ENCODE results near the gene ARF1.

Gene ARF1

DNA sequence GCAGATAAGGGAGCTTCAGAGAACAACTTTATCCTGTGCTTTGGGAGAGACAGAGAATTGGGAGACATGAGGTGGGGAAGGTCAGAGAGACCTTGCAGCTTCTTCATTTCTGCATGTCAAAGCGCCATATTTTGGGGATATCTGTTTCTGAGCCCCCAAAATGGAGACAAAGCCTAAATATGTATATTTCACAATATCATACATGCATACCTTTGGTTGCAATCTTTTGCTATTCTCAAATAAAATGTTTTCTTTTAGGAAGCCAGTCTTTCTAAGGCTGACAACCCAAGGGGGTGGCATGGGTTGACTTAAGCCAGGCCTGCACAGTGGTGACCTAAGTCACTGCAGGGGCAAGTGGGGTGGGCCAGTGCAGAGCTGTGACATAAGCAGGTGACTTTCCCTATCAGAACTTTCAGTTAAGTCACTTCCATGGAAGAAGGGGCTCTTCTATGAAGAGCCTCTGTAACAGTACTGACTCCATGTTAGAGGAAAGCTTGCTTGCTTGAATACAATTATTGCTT, 40.5 kb downstream of the ARF1 start:
- DNase-seq (ENCODE audit: low read depth in 2 of 2): no peak

- no peak for DNase-seq (ENCODE audit: low read depth in 2 of 2)
Observed at GRCh38 chr1:228123505-228123904, 41.0 kb downstream of the ARF1 start.

GRCh38 chr1:228125185-228125584, 42.7 kb downstream of the ARF1 start:
- DNase-seq (ENCODE audit: low read depth in 2 of 2): no peak

DNA sequence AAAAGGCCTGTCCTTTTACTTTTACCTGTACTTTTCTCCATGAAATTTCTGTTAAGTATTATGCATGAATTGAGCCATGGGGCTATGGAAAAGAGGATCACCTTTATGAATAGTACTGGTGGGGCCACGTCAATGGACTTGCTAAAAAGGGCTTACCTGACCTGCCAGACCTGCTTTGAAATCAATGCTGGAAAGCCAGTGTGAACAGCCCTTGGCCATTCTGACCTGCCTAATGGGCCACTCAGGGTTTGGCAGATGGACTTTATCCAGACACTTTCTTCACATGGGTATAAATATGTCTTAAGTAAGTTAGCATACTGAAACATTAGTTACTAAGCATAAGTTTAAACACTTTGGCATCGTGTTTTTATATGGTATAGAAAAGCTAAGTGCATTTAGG, 49.3 kb downstream of the ARF1 start:
- DNase-seq (ENCODE audit: low read depth in 2 of 2): no peak

DNA sequence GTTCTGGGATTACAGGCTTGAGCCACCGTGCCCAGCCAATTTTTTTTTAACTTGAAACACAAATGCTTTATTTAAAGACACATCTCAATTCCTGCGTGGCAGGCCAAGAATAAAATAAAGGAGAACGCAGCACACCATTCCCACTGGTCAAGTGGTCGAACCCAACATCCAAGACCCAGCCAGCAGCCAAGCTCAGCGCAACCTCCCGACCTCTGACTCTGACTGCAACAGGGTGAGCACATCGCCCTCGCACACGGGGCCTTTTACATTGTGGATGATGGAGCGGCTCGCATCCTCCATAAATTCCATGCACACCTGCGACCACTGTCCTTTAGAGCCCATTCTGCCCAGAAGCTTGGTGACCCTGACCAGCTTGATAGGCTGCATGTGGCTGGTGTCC, 52.1 kb downstream of the ARF1 start:
- no peak for DNase-seq (ENCODE audit: low read depth in 2 of 2)

DNA sequence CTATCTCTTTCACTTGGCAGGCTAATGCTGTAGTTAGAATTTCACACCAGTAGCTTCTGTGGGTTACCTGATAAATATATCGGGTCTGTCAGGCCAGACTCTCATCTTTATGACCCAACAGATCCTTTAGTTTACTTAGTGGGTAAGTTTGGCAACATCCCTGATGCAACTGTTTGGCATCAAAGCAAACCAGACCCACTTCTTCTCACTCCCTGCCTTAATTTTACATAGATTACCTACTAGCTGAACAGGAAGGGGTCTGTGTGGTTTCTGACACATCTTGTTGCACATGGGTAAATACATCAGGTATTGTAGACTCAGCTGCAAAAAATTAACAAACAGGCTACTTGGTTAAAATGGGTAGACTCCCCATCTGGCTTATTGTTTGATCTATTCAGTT, 54.4 kb downstream of the ARF1 start:
- no peak for DNase-seq (ENCODE audit: low read depth in 2 of 2)

GRCh38 chr1:228139406-228139930, 57.0 kb downstream of the ARF1 start:
- no peak for DNase-seq (ENCODE audit: low read depth in 2 of 2)

GRCh38 chr1:228139931-228140723, 57.6 kb downstream of the ARF1 start, which contains the start of gene GUK1:
Gene GUK1 (plus strand): TSS chr1:228140279. CDS start chr1:228140303, 24 bp downstream.
- DNase-seq (ENCODE audit: low read depth in 2 of 2): peak; percentile 100

- DNase-seq (ENCODE audit: low read depth in 2 of 2): no peak
Observed at GRCh38 chr1:228140724-228141225, 58.3 kb downstream of the ARF1 start.

DNA sequence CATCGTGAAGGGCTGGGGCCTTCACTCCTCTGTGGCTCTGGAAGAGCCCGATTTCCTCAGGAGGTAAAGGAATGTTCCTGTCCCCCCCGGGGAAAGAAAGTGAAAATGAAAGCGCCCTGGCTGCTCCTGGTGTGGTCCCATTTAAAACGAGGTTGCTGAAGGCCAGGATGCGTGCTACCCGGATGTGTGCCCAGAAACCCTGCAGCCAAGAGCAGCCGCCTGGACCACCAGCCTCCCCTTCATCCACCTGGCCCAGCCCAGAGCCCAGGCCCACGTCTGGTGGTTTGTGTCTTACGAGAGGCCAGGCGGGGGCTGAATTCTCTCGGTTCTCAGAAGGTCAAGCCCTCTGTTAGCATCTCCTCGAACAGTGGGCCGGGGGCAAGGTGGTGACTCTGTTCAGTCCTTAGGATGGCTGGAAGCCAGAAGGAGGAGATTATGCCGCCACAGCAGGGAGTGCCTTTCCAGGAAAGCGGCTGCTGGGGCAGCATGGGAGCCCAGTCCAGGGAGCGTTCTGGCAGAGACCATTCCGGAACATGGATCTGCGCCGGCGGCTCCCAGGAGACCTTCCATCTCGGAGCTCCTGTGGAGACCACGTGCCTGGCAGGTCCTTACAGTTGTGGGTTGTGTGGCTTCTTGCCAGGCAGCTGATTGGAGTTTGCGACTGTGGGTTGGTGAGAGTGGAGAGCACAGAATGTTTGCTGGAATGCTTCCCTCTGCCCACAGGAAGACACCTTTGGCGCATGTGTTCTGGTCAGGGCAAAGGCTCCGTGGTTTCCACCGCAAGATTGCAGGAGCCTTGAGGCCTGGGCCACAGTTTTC, 58.9 kb downstream of the ARF1 start:
- DNase-seq (ENCODE audit: low read depth in 2 of 2): no peak

DNA sequence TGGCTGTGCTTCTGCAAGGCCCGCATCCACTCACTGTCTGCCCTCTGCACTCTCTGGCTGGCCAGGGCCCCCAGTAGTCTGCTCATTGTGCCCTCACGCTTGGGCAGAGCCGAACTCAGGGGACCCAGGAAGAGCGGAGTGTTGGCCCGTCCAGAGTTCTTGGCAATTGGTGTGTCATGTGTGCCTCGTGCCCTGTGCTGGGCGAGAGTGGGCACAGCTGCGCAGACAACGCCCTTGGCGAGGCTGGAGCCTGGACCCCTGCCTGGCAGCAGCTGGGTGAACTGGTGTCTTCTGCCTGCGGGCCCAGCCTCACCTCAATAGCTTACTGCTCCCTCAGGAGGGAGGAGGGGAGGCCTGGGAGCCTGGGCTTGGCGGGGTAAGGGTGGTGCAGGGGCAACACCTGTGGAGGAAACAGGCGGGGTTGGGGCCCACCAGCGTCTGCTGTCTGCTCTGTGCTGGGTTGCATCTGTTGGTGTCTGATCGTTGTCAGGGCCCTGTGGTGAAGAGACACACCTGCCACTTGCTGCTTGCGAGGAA, 59.7 kb downstream of the ARF1 start:
- no peak for DNase-seq (ENCODE audit: low read depth in 2 of 2)

DNA sequence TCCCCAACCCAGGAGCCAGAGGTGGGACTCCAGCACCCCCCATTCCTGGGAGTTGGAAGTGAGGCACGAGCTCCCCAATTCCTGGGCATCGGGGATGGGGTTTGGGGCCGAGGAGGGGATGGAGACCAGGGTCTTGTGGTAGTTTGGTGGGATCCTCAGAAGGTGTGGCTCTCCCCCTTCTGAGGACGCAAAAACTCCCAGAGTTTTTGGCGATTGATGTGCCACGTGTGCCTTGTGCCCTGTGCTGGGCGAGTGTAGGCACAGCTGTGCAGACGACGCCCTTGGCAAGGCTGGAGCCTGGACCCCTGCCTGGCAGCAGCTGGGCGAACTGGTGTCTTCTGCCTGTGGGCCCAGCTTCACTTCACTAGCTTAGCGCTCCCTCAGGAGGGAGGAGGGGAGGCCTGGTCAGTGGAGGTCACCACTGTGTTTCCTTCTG, 60.2 kb downstream of the ARF1 start:
- no peak for DNase-seq (ENCODE audit: low read depth in 2 of 2)

- no peak for DNase-seq (ENCODE audit: low read depth in 2 of 2)
Observed at GRCh38 chr1:228143480-228144192, 61.1 kb downstream of the ARF1 start.

GRCh38 chr1:228144193-228144992, 61.9 kb downstream of the ARF1 start:
- no peak for DNase-seq (ENCODE audit: low read depth in 2 of 2)

GRCh38 chr1:228144993-228145343, 62.5 kb downstream of the ARF1 start:
- no peak for DNase-seq (ENCODE audit: low read depth in 2 of 2)

DNA sequence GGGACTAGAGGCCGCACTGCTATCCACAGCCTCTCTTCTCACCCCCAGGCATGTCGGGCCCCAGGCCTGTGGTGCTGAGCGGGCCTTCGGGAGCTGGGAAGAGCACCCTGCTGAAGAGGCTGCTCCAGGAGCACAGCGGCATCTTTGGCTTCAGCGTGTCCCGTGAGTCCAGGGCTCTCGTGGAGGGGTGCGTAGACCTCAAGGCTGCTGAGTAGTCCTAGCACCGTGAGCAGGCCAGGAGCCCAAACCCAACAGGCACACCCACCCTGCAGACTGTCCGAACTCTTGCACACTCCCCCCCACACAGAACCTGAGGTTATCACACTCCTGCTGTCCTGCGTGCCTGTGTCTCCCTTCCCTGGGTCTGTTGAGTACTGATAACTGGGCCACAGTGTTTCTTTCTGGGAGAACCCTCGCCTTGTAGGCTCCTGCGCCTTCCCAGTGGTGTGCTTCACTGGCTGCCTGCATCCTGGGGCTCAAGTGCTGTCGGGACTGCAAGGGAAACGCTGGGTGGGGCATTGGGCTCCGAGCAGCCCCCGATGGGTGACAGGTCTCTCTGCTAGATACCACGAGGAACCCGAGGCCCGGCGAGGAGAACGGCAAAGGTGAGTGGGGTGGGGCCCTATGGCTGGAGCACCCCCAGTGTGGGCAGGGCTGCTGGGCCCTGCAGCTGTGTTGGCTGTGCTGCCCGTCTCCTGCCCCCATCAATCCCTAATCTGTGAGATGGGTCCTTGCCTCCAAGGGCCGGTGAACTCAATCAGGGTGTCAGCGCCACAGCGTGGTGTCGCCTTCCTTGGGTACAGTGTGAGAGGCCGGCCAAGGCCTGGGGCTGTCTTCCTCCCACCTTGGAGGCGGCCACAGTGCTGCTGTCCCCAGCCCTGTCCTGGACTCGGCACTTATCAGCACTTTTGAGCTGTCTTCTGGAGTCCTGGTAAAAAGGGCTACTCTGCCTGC, 63.2 kb downstream of the ARF1 start:
- no peak for DNase-seq (ENCODE audit: low read depth in 2 of 2)

DNA sequence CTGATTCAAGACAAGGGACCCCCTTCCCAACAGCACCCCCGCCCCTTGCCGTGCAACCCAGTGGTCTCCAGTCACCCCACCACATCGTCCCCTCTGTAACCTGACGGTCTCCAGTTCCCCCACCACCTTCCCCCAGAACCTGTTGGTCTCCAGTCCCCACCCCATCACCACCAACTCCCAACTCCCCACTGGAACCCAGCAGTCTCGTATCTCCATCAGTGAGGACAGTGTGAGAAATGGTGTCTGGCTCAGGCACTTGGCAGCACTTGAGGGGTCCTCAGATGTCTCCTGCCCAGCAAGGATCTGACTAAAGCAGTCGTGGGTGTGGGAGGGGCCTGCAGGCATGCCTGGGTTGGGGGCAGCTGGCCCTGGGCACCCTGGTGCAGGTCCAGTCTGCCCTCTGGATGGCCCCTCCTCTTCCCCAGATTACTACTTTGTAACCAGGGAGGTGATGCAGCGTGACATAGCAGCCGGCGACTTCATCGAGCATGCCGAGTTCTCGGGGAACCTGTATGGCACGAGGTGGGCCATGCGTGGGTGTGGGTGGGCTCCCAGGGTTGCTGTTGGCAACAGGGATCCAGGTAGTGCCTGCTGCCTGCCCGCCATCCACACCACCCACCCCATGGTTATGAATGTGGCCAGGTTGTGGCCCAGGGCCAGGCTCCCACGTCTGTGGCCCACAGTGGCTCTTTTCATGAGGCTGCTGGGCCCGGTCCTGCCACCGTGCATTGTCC, 64.1 kb downstream of the ARF1 start:
- DNase-seq (ENCODE audit: low read depth in 2 of 2): no peak

DNA sequence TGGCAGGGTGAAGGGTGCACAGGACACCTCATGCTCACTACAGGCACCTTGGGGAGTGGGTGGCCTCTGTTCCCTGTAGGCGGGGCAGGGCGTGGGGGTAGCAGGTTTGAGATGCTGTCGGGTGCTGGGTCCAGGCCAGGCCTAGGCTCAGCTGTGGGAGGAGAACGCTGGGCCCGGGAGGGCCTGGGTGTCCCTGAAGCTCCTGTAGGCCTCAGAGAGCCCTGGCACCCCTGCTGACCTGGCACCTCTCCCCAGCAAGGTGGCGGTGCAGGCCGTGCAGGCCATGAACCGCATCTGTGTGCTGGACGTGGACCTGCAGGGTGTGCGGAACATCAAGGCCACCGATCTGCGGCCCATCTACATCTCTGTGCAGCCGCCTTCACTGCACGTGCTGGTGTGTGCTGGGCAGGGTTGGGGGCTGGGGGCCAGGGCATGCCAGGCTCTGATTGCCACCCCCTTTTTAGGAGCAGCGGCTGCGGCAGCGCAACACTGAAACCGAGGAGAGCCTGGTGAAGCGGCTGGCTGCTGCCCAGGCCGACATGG, 64.7 kb downstream of the ARF1 start:
- DNase-seq (ENCODE audit: low read depth in 2 of 2): no peak

Measured in stimulated activated CD4-positive, alpha-beta T cell treated with anti-CD3 and anti-CD28 coated beads, Interleukin-15, amount 100 ng/mL, for 48 hours (primary cell).